Nephron progenitor cell (in vitro differentiated cells): ENCODE data around the gene SEPTIN11.
"Not testable (repeated sequence)": the region's sequence is repeated elsewhere in the genome, so short reads cannot be mapped to it uniquely, and the experiment has no call there.

Source experiments
- DNase-seq: peaks from one replicate; pipeline ENCODE4 v3.0.0; 2021
- H3K27ac Mint-ChIP-seq: 2 replicates; pipeline ENCODE4 v1.8.0; 2021; ENCODE audit warnings: mild to moderate bottlenecking, moderate library complexity, mixed read lengths
- H3K27me3 Mint-ChIP-seq: 2 replicates; pipeline ENCODE4 v1.8.0; 2021; ENCODE audit warnings: mild to moderate bottlenecking, low read depth, mixed read lengths; ENCODE audit not compliant: poor library complexity
- H3K36me3 Mint-ChIP-seq: 2 replicates; pipeline ENCODE4 v1.8.0; 2021; ENCODE audit warnings: low read depth, mixed read lengths
- H3K4me1 Mint-ChIP-seq: 2 replicates; pipeline ENCODE4 v1.8.0; 2021; ENCODE audit warnings: mixed read lengths
- H3K4me3 Mint-ChIP-seq: 2 replicates; pipeline ENCODE4 v1.8.0; 2021; ENCODE audit warnings: mild to moderate bottlenecking, moderate library complexity, mixed read lengths
- H3K9me3 Mint-ChIP-seq: 2 replicates; pipeline ENCODE4 v1.8.0; 2021; ENCODE audit warnings: mild to moderate bottlenecking, moderate library complexity, mixed read lengths
- CTCF ChIP-seq: fragments of 200-600 bp; sonication (generic); IDR thresholded peaks from 2 replicates; pipeline ENCODE4 v1.5.0; 2021; ENCODE audit warnings: antibody characterized with exemption

The SEPTIN11 gene

GRCh38 chr4:76958891-76959290, 9.3 kb downstream of the SEPTIN11 start:
- no peaks in the 10 kb centered on the region for H3K27me3 Mint-ChIP-seq
- no peak for TF ChIP-seq CTCF
- H3K27ac Mint-ChIP-seq = no peak overlapping the region
- H3K36me3 Mint-ChIP-seq = peaks cover 97% of the 10 kb centered on the region
- no peak overlapping the region for H3K4me3 Mint-ChIP-seq
- peaks cover 58% of the 10 kb centered on the region for H3K4me1 Mint-ChIP-seq
- H3K9me3 Mint-ChIP-seq = peaks cover 18% of the 10 kb centered on the region
- DNase-seq = no peak

- no peaks in the 10 kb centered on the region for H3K27me3 Mint-ChIP-seq
- H3K36me3 Mint-ChIP-seq = peaks cover 97% of the 10 kb centered on the region
- no peak overlapping the region for H3K4me3 Mint-ChIP-seq
- TF ChIP-seq CTCF = no peak
- H3K4me1 Mint-ChIP-seq = peaks cover 47% of the 10 kb centered on the region
- peaks cover 27% of the 10 kb centered on the region for H3K9me3 Mint-ChIP-seq
- DNase-seq = no peak
- H3K27ac Mint-ChIP-seq = no peak overlapping the region
These were observed 10.5 kb downstream of the SEPTIN11 start for GRCh38 chr4:76960014-76960413.

GRCh38 chr4:76962406-76963130, 13.0 kb downstream of the SEPTIN11 start:
- peaks cover 38% of the 10 kb centered on the region for H3K9me3 Mint-ChIP-seq
- no peaks in the 10 kb centered on the region for H3K27me3 Mint-ChIP-seq
- TF ChIP-seq CTCF = no peak
- no peak overlapping the region for H3K27ac Mint-ChIP-seq
- peaks cover 28% of the 10 kb centered on the region for H3K4me1 Mint-ChIP-seq
- H3K4me3 Mint-ChIP-seq = no peak overlapping the region
- DNase-seq = no peak
- peaks cover 93% of the 10 kb centered on the region for H3K36me3 Mint-ChIP-seq

- H3K27ac Mint-ChIP-seq = no peak overlapping the region
- no peak for TF ChIP-seq CTCF
- peaks cover 29% of the 10 kb centered on the region for H3K4me1 Mint-ChIP-seq
- DNase-seq = no peak
- H3K36me3 Mint-ChIP-seq = peaks cover 93% of the 10 kb centered on the region
- H3K9me3 Mint-ChIP-seq = peaks cover 40% of the 10 kb centered on the region
- H3K27me3 Mint-ChIP-seq = no peaks in the 10 kb centered on the region
- no peak overlapping the region for H3K4me3 Mint-ChIP-seq
These were observed 13.7 kb downstream of the SEPTIN11 start for GRCh38 chr4:76963131-76963750.

GRCh38 chr4:76963927-76964326, 14.4 kb downstream of the SEPTIN11 start:
- H3K4me3 Mint-ChIP-seq, DNase-seq, H3K27me3 Mint-ChIP-seq, H3K27ac Mint-ChIP-seq: not testable (repeated sequence)
- peaks cover 38% of the 10 kb centered on the region for H3K9me3 Mint-ChIP-seq
- peaks cover 33% of the 10 kb centered on the region for H3K4me1 Mint-ChIP-seq
- H3K36me3 Mint-ChIP-seq = peaks cover 93% of the 10 kb centered on the region

GRCh38 chr4:76964769-76965168, 15.2 kb downstream of the SEPTIN11 start:
- no peak overlapping the region for H3K4me3 Mint-ChIP-seq
- DNase-seq = no peak
- no peaks in the 10 kb centered on the region for H3K27me3 Mint-ChIP-seq
- TF ChIP-seq CTCF = no peak
- H3K27ac Mint-ChIP-seq = no peak overlapping the region
- peaks cover 91% of the 10 kb centered on the region for H3K36me3 Mint-ChIP-seq
- peaks cover 37% of the 10 kb centered on the region for H3K4me1 Mint-ChIP-seq
- peaks cover 38% of the 10 kb centered on the region for H3K9me3 Mint-ChIP-seq
